Body of pancreas (tissue), 4 donors: ENCODE data around the gene PLAGL1.

ENCODE experiments used
- CTCF ChIP-seq, 7 experiments: fragments of 450-650 bp in 4 of 7; fragments of 200-600 bp in 3 of 7; sonication (generic) in 3 of 7; IDR thresholded peaks; one replicate each; pipeline ENCODE4 v1.5.1; 2016 to 2019; ENCODE audit warnings: antibody characterized with exemption in 7 of 7
- POLR2A ChIP-seq, 3 donors: fragments of 450-650 bp; IDR thresholded peaks; one replicate each; pipeline ENCODE4 v1.6.1; 2016; ENCODE audit warnings: antibody characterized with exemption in 3 of 3, mild to moderate bottlenecking in 2 of 3

- TF ChIP-seq CTCF (IDR thresholded peaks at IDR 0.05) (no peak), POLR2A (IDR thresholded peaks at IDR 0.05) (no peak)
Measured at GRCh38 chr6:143958839-143959399, 49.1 kb downstream of the PLAGL1 start.
